Measurements from ENCODE around the gene ZBTB49.

DNA sequence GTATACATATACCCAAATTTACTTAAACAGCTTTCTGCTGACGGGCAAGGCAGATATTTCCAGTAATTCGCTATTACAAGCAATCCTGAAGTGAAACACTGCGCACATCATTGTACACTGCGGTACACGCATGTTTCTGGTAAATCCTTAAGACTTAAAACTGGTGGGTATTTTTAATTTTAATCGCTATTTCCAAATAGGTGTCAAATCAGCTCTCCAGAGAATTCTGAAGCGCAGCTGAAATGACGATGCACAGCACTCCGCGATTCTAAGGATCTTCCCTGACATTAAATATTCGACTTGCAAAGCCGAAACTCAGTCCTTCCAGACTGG lies 42.4 kb upstream of the ZBTB49 start:
- no peak for TF ChIP-seq CTCF (IDR thresholded peaks at IDR 0.05)
- TF ChIP-seq EP300 (IDR thresholded peaks at IDR 0.05) = no peak
- no peak for TF ChIP-seq POLR2A (IDR thresholded peaks at IDR 0.05)

Data from upper lobe of left lung (tissue), 4 donors.